Kidney (tissue), 14 donors: ENCODE results near the gene DEPDC4. TPM values are rescaled to one million over a fixed set of nuclear protein-coding genes. Genes with fewer than 3 reads are reported as not detected.

Experiments used
- DNase-seq, 5 donors: peaks; one replicate each; pipeline ENCODE4 v3.0.0-alpha.2; 2013 to 2020
- FAIRE-seq: peaks from 2 replicates; lab custom pipeline; 2012; peaks lifted over from hg19 to GRCh38; lab: Jason Lieb, UNC
- H3K27ac ChIP-seq, 2 donors: one replicate each; pipeline ENCODE4 v1.7.0; 2013; ENCODE audit warnings: low read depth in 2 of 2, low read length in 2 of 2, inconsistent platforms in 1 of 2
- H3K27me3 ChIP-seq: one replicate; pipeline ENCODE4 v1.7.1; 2013; ENCODE audit warnings: low read length, inconsistent platforms; ENCODE audit not compliant: control insufficient read depth, insufficient read depth
- H3K36me3 ChIP-seq, 3 donors: one replicate each; pipeline versions ENCODE4 v1.7.0 to v1.7.1; 2013; ENCODE audit warnings: low read length in 3 of 3, control low read depth in 1 of 3, inconsistent platforms in 1 of 3; ENCODE audit not compliant: insufficient read depth in 3 of 3, control insufficient read depth in 2 of 3
- H3K4me1 ChIP-seq, 3 donors: one replicate each; pipeline versions ENCODE4 v1.7.0 to v1.7.1; 2013; ENCODE audit warnings: low read length in 3 of 3, inconsistent platforms in 1 of 3, low read depth in 1 of 3; ENCODE audit not compliant: control insufficient read depth in 2 of 3, insufficient read depth in 2 of 3
- H3K4me3 ChIP-seq, 3 donors: one replicate each; pipeline versions ENCODE4 v1.7.0 to v1.8.1; 2013; ENCODE audit warnings: low read length in 3 of 3, control low read depth in 1 of 3, inconsistent platforms in 1 of 3
- H3K9ac ChIP-seq, 3 donors: one replicate each; pipeline versions ENCODE4 v1.7.0 to v1.7.1; 2013; ENCODE audit warnings: low read length in 3 of 3, control low read depth in 1 of 3, inconsistent platforms in 1 of 3
- H3K9me3 ChIP-seq, 3 donors: one replicate each; pipeline versions ENCODE4 v1.7.0 to v1.7.1; 2013; ENCODE audit warnings: low read length in 3 of 3, control low read depth in 1 of 3, inconsistent platforms in 1 of 3; ENCODE audit not compliant: control insufficient read depth in 2 of 3, insufficient read depth in 1 of 3
- intact Hi-C: fragments of 100-400 bp; cut with DNase I; formaldehyde crosslinking; loops from one replicate; pipeline ENCODE4 v1.11.1; 2022
- polyA plus RNA-seq: library from polyadenylated mRNA; stranded (reverse); fragments of 350-450 nt; fragmentation: Illumina TruSeq; extraction: RNeasy Lipid Tissue Mini Kit (QIAGEN cat#74804); gene quantifications from one replicate; pipeline ENCODE4 v1.2.3, GENCODE V29; 2014; ENCODE audit warnings: low read depth, low replicate concordance; ENCODE audit not compliant: insufficient read depth
- total RNA-seq: library from RNA; stranded (reverse); fragmentation: NEBNext Ultra II Directional; extraction: Animal tissue kit (Norgen Biotek cat#: 25700); gene quantifications from one replicate; pipeline ENCODE4 v1.2.1, GENCODE V29; 2021
- TF ChIP-seq, protein P1 (sequence below): IDR thresholded peaks from 3 replicates; pipeline ENCODE4 v1.5.1; 2012; ENCODE audit warnings: mild to moderate bottlenecking, moderate library complexity, borderline replicate concordance; ENCODE audit not compliant: insufficient read depth; ENCODE audit errors: extremely low read depth
- donor health status: control.
- donor health status: control.
- donor health status: control.
- donor health status: control.
- donor health status: control.
- donor health status: DM: yes; HTN: yes; CAD: no.
- donor health status: Normal renal cell carcinoma (clear cell type).

DEPDC4 gene
- total and polyA plus RNA-seq, 2 donors from 2014 or later = 1.1 to 1.4 TPM

- Histone ChIP-seq H3K9ac (no peak overlapping the region), H3K9me3 (no peaks in the 10 kb centered on the region), H3K27me3 (no peaks in the 10 kb centered on the region), H3K4me3 (no peak overlapping the region), H3K27ac (no peak overlapping the region), H3K4me1 (peaks cover 0 to under 1% (median 0%) of the 10 kb centered on the region in 3 donors), H3K36me3 (no peaks in the 10 kb centered on the region)
- FAIRE-seq (no peak), DNase-seq (no peak)
- intact Hi-C loops = no loop called here
- TF ChIP-seq, protein P1, sequence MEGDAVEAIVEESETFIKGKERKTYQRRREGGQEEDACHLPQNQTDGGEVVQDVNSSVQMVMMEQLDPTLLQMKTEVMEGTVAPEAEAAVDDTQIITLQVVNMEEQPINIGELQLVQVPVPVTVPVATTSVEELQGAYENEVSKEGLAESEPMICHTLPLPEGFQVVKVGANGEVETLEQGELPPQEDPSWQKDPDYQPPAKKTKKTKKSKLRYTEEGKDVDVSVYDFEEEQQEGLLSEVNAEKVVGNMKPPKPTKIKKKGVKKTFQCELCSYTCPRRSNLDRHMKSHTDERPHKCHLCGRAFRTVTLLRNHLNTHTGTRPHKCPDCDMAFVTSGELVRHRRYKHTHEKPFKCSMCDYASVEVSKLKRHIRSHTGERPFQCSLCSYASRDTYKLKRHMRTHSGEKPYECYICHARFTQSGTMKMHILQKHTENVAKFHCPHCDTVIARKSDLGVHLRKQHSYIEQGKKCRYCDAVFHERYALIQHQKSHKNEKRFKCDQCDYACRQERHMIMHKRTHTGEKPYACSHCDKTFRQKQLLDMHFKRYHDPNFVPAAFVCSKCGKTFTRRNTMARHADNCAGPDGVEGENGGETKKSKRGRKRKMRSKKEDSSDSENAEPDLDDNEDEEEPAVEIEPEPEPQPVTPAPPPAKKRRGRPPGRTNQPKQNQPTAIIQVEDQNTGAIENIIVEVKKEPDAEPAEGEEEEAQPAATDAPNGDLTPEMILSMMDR = no peak
These were observed 73.8 kb downstream of the DEPDC4 start for GRCh38 chr12:100193085-100193484.

Other genes starting within 250 kb of the DEPDC4 start
- 18.3 TPM for gene BLTP3B, start 124.2 kb downstream of the DEPDC4 start, total RNA-seq
- gene BLTP3B, start 124.2 kb downstream of the DEPDC4 start, polyA plus RNA-seq = 9.3 TPM
- 29.2 TPM for gene ACTR6, start 66.3 kb downstream of the DEPDC4 start, total RNA-seq
- gene ACTR6, start 66.3 kb downstream of the DEPDC4 start, polyA plus RNA-seq = 23.1 TPM
- gene SCYL2, start 98 bp upstream of the DEPDC4 start, total RNA-seq = 41.7 TPM
- 10.3 TPM for gene SCYL2, start 98 bp upstream of the DEPDC4 start, polyA plus RNA-seq
- 0.16 TPM for gene SLC17A8, start 90.0 kb upstream of the DEPDC4 start, total RNA-seq
- gene SLC17A8, start 90.0 kb upstream of the DEPDC4 start, polyA plus RNA-seq = 0.09 TPM
- gene NR1H4, start 206.8 kb upstream of the DEPDC4 start, total RNA-seq = 42.2 TPM
- 62.6 TPM for gene NR1H4, start 206.8 kb upstream of the DEPDC4 start, polyA plus RNA-seq